Measurements from ENCODE around the gene LMAN2. TPM values are rescaled to one million over a fixed set of nuclear protein-coding genes. Genes with fewer than 3 reads are reported as not detected.

The LMAN2 gene
- total RNA-seq, 2 donors from 2014 or later: 159 to 167 TPM

DNA sequence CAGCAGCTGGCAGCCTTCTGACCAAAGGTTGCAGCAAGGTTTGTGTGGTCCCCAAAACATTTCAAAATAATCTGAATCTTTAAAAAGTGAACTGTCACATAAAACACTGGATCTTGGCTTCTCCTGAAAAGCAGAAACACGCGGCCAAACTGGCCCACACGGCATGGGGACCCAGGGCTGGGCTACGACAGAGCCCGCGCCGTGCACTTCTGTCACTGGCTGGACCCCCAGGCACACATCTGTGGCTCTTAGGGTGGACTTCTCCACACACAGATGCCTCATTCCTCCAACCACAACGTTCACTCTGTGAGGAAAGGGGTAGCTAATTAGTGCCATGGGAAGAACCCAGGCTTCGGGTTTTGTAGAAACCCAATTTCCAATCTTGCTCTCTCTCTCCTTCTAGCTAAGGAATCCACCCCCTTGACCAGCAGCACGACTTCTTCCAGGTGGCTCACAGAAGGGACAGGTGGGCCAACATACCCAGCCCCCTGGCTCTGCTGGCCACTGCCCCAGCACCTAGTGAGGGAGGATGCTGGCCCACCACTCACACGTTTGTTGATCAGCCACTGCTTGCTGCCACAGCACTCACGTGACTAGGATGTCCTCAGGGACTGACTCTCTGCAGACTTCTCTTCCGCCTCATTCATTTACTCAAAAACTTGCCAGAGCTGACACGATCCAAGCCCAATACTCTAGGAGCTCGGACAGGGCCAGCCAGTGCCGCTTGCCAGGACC, 17.9 kb downstream of the LMAN2 start:
- no peak for ATAC-seq (ENCODE audit: insufficient number of reproducible peaks, low FRiP score, low read depth)
- Histone ChIP-seq H3K4me1 (ENCODE audit: control insufficient read depth in 1 of 2, low read depth in 2 of 2) (no peaks in the 10 kb centered on the region), H3K27me3 (replicated peaks; ENCODE audit: insufficient read depth) (no peaks in the 10 kb centered on the region), H3K4me3 (no peak overlapping the region), H3K9me3 (no peaks in the 10 kb centered on the region), H3K36me3 (peaks cover 76% of the 10 kb centered on the region), H3K27ac (no peak overlapping the region)
- DNase-seq (ENCODE audit: low spot score): no peak
- TF ChIP-seq, protein P1, sequence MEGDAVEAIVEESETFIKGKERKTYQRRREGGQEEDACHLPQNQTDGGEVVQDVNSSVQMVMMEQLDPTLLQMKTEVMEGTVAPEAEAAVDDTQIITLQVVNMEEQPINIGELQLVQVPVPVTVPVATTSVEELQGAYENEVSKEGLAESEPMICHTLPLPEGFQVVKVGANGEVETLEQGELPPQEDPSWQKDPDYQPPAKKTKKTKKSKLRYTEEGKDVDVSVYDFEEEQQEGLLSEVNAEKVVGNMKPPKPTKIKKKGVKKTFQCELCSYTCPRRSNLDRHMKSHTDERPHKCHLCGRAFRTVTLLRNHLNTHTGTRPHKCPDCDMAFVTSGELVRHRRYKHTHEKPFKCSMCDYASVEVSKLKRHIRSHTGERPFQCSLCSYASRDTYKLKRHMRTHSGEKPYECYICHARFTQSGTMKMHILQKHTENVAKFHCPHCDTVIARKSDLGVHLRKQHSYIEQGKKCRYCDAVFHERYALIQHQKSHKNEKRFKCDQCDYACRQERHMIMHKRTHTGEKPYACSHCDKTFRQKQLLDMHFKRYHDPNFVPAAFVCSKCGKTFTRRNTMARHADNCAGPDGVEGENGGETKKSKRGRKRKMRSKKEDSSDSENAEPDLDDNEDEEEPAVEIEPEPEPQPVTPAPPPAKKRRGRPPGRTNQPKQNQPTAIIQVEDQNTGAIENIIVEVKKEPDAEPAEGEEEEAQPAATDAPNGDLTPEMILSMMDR (IDR thresholded peaks at IDR 0.05): no peak

DNA sequence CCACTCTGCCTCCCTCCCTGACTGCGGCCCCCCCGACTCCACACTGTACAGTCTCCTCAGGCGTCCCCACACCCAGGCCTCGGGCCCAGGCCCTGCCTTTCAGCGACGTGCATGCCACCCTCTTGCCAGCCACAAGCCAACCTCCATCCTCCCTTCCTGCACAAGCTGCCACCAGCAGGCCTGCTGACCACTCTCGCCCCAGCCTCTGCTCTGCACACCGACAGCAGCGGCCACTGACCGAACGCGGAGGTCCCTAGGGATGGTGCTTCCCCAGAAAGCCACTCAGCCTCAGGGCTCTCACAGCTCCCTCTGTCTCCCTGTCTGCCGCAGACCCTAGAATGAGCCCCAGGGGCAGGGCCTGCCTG, 18.6 kb downstream of the LMAN2 start:
- no peak for ATAC-seq (ENCODE audit: insufficient number of reproducible peaks, low FRiP score, low read depth)
- H3K27me3 ChIP-seq (replicated peaks; ENCODE audit: insufficient read depth): no peaks in the 10 kb centered on the region
- no peaks in the 10 kb centered on the region for H3K4me1 ChIP-seq (ENCODE audit: control insufficient read depth in 1 of 2, low read depth in 2 of 2)
- no peak for DNase-seq (ENCODE audit: low spot score)
- TF ChIP-seq, protein P1 (IDR thresholded peaks at IDR 0.05): no peak
- H3K27ac ChIP-seq: no peak overlapping the region
- no peaks in the 10 kb centered on the region for H3K9me3 ChIP-seq
- no peak overlapping the region for H3K4me3 ChIP-seq
- peaks cover 73% of the 10 kb centered on the region for H3K36me3 ChIP-seq

DNA sequence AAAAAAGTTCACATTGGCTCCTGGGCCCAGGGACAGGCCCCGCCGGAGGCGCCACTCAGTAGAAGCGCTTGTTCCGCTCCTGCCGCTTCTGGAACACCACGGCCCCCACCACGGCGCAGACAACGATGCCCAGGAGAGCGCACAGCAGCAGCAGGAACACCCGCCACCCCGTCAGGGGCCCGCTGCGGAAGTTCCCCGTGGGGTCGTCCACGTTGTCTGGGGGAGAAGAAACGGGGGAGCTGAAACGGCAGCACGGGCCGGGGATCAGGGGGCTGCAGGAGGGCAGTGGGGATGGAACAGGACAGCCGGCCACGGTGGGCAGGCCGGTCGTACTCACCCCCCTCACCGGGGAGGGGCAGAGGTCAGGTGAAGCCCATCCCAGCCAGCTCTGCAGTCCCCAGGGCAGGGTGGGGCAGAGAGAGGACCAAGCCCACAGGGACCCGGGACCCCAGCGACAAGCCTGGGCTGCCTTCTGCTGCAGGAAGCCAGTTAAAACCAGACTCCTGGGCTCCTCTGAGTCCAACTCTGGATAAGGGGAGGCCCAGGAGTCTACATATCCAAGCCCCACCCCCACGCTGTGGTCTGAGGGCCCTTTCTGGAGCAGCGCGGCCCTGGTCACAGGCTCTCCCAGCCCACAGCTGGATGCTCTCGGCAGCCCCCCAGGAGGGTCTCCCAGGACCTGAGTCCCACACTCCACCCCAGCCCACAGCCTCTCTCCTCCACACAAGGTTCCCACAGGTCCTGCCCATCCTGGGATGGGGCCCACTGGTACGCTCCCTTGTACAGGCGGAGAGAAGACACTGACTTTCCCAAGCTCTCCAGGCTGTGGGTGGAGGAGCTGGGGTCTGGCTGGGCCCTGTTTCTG, 19.2 kb downstream of the LMAN2 start:
- DNase-seq (ENCODE audit: low spot score) (no peak), ATAC-seq (ENCODE audit: insufficient number of reproducible peaks, low FRiP score, low read depth) (no peak)
- Histone ChIP-seq H3K36me3 (peaks cover 68% of the 10 kb centered on the region), H3K4me3 (no peak overlapping the region), H3K27me3 (replicated peaks; ENCODE audit: insufficient read depth) (no peaks in the 10 kb centered on the region), H3K4me1 (ENCODE audit: control insufficient read depth in 1 of 2, low read depth in 2 of 2) (no peaks in the 10 kb centered on the region), H3K9me3 (no peaks in the 10 kb centered on the region), H3K27ac (no peak overlapping the region)
- TF ChIP-seq, protein P1 (IDR thresholded peaks at IDR 0.05): no peak

DNA sequence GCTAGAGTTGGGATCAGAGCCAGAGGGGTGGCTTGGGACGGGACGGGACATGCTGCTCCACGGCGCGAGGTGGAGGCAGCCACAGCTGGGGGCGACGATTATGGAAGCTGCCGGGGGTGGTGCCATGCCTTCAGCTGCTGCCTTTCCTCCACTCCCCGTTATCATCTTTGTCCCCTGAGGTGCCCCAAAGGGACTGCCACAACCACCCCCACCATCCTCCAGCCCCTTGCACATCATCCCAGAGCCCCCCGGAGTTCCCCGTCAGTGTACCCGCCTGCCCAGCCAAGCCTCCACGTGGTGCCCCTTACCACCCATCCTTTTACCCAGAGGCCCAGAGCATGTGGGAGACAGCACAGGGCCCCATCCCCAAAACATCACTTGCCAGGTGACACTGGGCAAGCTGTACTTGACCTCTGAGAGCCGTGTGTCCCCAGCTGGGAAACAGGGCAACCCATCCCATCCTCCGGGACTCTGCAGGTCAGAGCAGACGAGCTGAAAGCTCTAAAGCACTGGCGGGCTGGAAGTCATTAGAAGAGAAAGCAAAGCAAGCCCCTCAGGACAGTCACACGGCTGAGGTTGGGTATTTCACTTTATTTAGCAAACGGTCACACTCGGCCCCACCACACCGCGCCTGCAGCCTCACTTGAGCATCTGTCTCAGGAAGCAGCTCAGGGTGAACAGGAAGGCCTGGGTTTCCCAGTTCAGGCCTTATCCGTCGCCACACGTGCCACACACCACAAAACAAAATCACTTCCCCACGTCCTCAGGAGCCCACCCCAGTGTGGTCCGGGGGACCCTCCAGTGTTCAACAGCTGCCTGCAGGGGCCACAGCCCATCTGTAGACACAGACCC, 20.3 kb downstream of the LMAN2 start:
- Histone ChIP-seq H3K9me3 (no peaks in the 10 kb centered on the region), H3K27ac (no peak overlapping the region), H3K4me3 (no peak overlapping the region), H3K4me1 (ENCODE audit: control insufficient read depth in 1 of 2, low read depth in 2 of 2) (no peaks in the 10 kb centered on the region), H3K36me3 (peaks cover 57% of the 10 kb centered on the region), H3K27me3 (replicated peaks; ENCODE audit: insufficient read depth) (no peaks in the 10 kb centered on the region)
- TF ChIP-seq, protein P1 (IDR thresholded peaks at IDR 0.05): no peak
- no peak for ATAC-seq (ENCODE audit: insufficient number of reproducible peaks, low FRiP score, low read depth)
- DNase-seq (ENCODE audit: low spot score): no peak

DNA sequence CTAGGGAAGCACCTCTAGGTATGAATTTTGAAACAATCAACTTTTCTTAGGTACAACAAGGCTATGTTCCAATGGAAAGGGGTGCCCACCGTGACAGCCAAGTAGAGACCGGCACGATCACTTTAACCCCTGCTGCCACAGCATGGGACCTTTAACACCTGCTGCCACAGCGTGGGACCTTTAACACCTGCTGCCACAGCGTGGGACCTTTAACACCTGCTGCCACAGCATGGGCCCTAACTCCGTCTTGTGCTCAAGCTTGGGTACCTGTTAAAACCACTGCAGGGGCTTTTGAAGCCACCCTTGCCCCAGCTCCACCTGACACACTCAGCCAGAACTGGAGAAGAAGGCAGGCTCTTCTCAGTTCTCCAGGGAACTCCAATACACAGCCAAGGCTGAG, 21.6 kb downstream of the LMAN2 start:
- Histone ChIP-seq H3K4me3 (no peak overlapping the region), H3K4me1 (ENCODE audit: control insufficient read depth in 1 of 2, low read depth in 2 of 2) (no peaks in the 10 kb centered on the region), H3K27me3 (replicated peaks; ENCODE audit: insufficient read depth) (no peaks in the 10 kb centered on the region), H3K27ac (no peak overlapping the region), H3K9me3 (no peaks in the 10 kb centered on the region), H3K36me3 (peaks cover 44% of the 10 kb centered on the region)
- DNase-seq (ENCODE audit: low spot score) (no peak), ATAC-seq (ENCODE audit: insufficient number of reproducible peaks, low FRiP score, low read depth) (no peak)
- TF ChIP-seq, protein P1 (IDR thresholded peaks at IDR 0.05): no peak

Data from thoracic aorta (tissue), 2 donors.